ENCODE results near the gene TUBA4A. TPM values are rescaled to one million over a fixed set of nuclear protein-coding genes. Genes with fewer than 3 reads are reported as not detected.

Gene TUBA4A
- total RNA-seq, 1 donor from 2014 or later, result 235 TPM

GRCh38 chr2:219282375-219282774 lies 28.7 kb upstream of the TUBA4A start:
- H3K27ac Mint-ChIP-seq, result no peak overlapping the region
- H3K4me1 Mint-ChIP-seq, result peaks cover 41% of the 10 kb centered on the region
- peaks cover 30% of the 10 kb centered on the region for H3K36me3 Mint-ChIP-seq (ENCODE audit: low read depth)
- no peaks in the 10 kb centered on the region for H3K27me3 Mint-ChIP-seq
- no peak for DNase-seq
- intact Hi-C loops (cut with micrococcal nuclease), result no loop called here
- no peaks in the 10 kb centered on the region for H3K9me3 Mint-ChIP-seq
- H3K4me3 Mint-ChIP-seq, result no peak overlapping the region

DNA sequence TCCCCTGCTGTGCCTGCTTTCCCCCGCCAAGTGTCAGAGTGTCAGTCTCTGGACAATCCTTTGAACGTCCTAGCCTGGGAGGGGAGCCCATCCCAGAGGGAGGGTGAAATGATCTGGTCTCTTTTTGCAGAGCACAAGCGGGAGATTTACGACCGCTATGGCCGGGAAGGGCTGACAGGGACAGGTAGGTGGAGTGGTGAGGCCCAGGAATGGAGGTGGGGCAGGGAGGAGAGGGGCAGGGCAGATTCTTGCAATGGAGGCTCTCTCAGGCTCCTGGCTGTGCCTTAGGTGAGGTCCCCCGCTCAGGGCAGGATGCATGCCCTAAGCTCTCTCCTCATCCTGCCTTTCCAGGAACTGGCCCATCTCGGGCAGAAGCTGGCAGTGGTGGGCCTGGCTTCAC lies 27.9 kb upstream of the TUBA4A start:
- H3K27me3 Mint-ChIP-seq, result no peaks in the 10 kb centered on the region
- H3K27ac Mint-ChIP-seq, result no peak overlapping the region
- no peaks in the 10 kb centered on the region for H3K9me3 Mint-ChIP-seq
- H3K4me1 Mint-ChIP-seq, result peaks cover 44% of the 10 kb centered on the region
- H3K36me3 Mint-ChIP-seq (ENCODE audit: low read depth), result peaks cover 30% of the 10 kb centered on the region
- intact Hi-C loops (cut with micrococcal nuclease), result no loop called here
- DNase-seq, result no peak
- H3K4me3 Mint-ChIP-seq, result no peak overlapping the region

DNA sequence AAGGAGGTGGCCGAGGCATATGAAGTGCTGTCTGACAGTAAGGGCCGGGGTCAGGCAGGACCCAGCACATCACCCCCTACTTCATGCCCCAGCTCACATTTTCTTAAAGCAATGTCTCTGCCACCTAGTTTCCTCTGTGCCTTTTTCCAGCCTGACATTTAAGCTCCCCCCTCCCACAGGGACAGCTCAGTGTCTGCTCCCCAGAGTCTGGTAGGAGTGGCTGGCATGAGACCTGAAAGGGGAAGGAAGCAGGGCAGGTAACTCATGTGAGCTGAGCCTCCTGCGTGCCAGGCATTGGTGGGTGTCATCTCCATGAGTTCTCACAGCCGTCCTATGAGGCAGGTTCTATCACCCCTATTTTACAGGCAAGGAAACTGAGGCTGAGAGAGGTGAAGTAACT lies 26.9 kb upstream of the TUBA4A start:
- Mint-ChIP-seq H3K4me3 (peak overlapping the region; percentile 97), H3K27ac (peak overlapping the region; percentile 13)
- DNase-seq, result no peak

DNA sequence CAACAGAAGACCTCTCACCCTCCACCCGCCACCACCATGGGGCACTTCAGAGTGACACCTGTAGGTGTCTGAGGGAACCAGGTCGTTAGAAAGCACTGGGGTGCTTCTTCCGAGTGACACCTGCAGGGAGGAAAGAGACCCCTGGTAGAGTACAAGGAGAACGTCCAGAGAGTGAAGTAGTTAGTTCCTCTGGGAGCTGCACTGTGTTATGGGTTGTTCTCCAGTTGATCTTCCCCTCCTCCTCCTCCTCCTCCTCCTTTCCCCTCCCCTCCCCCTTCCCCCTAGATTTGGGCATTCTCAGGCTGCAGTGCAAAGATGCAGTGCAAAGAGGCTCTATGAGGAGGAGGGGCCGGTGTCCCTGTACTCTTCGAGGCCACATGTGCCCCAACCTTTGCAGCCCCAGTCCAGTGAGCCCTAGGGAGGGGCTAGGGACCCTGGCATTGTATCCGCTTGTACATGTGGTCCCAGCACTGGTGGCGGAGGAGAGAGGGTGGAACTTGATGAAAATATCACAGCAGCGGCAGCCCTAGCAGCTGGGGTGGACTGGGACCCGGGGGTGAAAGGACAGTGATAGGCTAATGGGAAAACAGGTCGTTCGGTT lies 26.3 kb upstream of the TUBA4A start:
- intact Hi-C loops (cut with micrococcal nuclease), result loop anchor here (1.0 to 5.0 kb wide), 13 partner anchors 14 to 883 kb away; partner anchors contain the start of genes ABCB6, ANKZF1, ATG9A and CHPF
- Mint-ChIP-seq H3K36me3 (ENCODE audit: low read depth) (peaks cover 28% of the 10 kb centered on the region), H3K4me1 (peaks cover 42% of the 10 kb centered on the region), H3K4me3 (peak overlapping the region; percentile 97), H3K27ac (peak overlapping the region; percentile 96), H3K9me3 (no peaks in the 10 kb centered on the region), H3K27me3 (no peaks in the 10 kb centered on the region)
- no peak for DNase-seq

More for the DNA sequence above, 26.9 kb upstream of the TUBA4A start:
- H3K36me3 Mint-ChIP-seq (ENCODE audit: low read depth), result peaks cover 30% of the 10 kb centered on the region
- H3K27me3 Mint-ChIP-seq, result no peaks in the 10 kb centered on the region
- H3K4me1 Mint-ChIP-seq, result peaks cover 44% of the 10 kb centered on the region
- H3K9me3 Mint-ChIP-seq, result no peaks in the 10 kb centered on the region
- intact Hi-C loops (cut with micrococcal nuclease), result no loop called here

DNA sequence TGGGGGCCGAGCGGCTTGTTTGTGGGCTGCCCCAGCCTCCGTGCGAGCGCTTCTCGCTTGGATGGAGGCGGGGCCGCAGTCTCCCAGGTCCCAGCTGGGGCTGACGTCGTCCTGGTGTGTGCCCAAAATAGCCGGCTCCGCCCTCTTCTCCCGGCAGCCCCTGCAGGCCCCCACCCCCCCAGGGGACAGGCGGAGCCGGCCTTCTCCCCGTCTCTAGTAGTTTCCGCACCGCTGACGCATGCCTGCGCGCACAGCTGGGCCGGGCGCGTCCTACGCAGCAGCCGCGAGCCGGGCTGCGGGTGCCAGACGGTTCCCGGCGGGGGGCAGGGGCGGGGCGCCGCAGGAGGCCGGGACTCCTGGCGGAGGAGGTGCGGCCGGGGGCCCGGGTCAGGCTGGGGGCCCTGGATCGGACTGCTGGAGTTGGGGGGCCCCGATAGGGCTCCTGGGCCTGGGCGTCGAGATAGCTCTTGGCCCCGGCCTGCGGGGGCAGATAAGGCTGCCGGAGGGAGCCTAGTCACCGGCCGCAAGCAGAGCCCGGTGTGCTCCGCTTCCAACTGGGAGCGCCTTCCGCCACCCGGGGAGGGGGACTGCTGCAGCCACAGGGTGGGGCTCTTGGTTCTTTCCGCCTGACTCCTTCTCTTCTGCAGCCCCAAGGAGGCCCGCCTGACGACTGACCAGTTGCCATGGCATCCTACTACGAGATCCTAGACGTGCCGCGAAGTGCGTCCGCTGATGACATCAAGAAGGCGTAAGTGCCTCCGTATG lies 25.6 kb upstream of the TUBA4A start, which contains the start of gene DNAJB2:
TSS of gene DNAJB2 (plus strand) at position 216 of the 765 bp plus-strand sequence. CDS start at position 684, 468 bp downstream.
- H3K9me3 Mint-ChIP-seq, result no peaks in the 10 kb centered on the region
- H3K4me3 Mint-ChIP-seq, result peak within 1 kb of the TSS; percentile 97
- H3K27ac Mint-ChIP-seq, result peak within 1 kb of the TSS; percentile 96
- H3K36me3 Mint-ChIP-seq (ENCODE audit: low read depth), result peaks cover 28% of the 10 kb centered on the region
- H3K27me3 Mint-ChIP-seq, result no peaks in the 10 kb centered on the region
- intact Hi-C loops (cut with micrococcal nuclease), result loop anchor here (1.0 to 5.0 kb wide), 13 partner anchors 15 to 883 kb away; partner anchors contain the start of genes ABCB6, ANKZF1, ATG9A and CHPF
- peak; percentile 100 for DNase-seq
- peaks cover 42% of the 10 kb centered on the region for H3K4me1 Mint-ChIP-seq

- Mint-ChIP-seq H3K4me1 (peaks cover 42% of the 10 kb centered on the region), H3K9me3 (no peaks in the 10 kb centered on the region), H3K36me3 (ENCODE audit: low read depth) (peaks cover 25% of the 10 kb centered on the region), H3K27ac (peak overlapping the region; percentile 95), H3K4me3 (peak overlapping the region; percentile 97), H3K27me3 (no peaks in the 10 kb centered on the region)
- intact Hi-C loops (cut with micrococcal nuclease), result loop anchor here (1.0 to 5.0 kb wide), 13 partner anchors 16 to 882 kb away; partner anchors contain the start of genes ABCB6, ANKZF1, ATG9A and CHPF
- no peak for DNase-seq
Observed at GRCh38 chr2:219278655-219279150, 25.0 kb upstream of the TUBA4A start.

DNA sequence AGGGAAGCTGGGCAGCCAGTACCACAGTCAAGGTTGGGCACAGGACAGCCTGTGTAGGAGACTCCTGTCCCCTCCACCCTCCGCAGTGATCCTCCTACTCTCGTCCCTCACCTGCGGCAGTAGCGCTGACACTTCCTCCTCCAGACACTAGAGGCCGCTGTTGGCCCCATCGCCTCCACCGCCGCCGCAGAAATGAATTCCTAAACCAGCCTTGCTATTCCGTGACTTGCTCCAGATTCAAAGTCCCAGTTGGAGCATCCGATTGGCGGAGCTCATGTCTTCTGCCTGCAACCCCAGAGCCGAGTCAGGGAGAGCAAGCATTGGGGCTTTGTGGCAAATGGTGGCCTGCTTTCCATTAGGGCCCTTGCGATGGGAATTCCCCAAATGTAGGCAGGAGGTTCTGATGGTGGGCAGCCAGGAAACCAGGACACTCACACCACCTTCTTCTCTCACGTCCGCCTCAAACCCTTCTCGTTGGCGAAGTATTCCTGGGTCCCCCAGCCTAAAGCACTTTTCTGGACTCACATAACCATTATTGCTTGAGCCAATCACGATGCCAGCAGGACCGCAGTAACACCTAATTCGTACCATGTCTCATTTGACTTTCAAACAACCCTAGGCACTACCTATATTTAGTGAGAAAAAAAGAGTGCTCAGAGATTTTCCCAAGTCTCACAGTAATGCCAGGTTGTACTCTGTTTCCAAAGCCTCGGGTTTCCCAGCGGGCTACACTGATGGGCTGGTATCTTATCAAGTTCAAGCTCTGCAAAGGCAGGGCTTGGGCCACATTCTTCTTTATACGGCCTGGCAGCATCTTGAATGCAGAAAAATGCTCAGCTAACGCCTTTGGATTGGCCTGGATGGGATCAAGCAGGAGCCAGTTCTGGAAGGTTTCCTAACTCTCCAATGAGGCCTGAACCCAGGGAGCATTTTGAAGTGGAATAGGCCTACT lies 24.3 kb upstream of the TUBA4A start:
- H3K4me1 Mint-ChIP-seq, result peaks cover 40% of the 10 kb centered on the region
- intact Hi-C loops (cut with micrococcal nuclease), result loop anchor here (2.0 to 5.0 kb wide), 5 partner anchors 59 to 881 kb away; partner anchors contain the start of genes ABCB6, CHPF, GMPPA and TMEM198
- peak; percentile 93 for DNase-seq
- H3K27ac Mint-ChIP-seq, result peak overlapping the region; percentile 95
- peaks cover 19% of the 10 kb centered on the region for H3K36me3 Mint-ChIP-seq (ENCODE audit: low read depth)
- peak overlapping the region; percentile 97 for H3K4me3 Mint-ChIP-seq
- no peaks in the 10 kb centered on the region for H3K9me3 Mint-ChIP-seq
- no peaks in the 10 kb centered on the region for H3K27me3 Mint-ChIP-seq

GRCh38 chr2:219274361-219274921 lies 20.7 kb upstream of the TUBA4A start:
- Mint-ChIP-seq H3K4me1 (peaks cover 16% of the 10 kb centered on the region), H3K9me3 (no peaks in the 10 kb centered on the region), H3K27me3 (peaks cover 12% of the 10 kb centered on the region), H3K27ac (no peak overlapping the region), H3K4me3 (no peak overlapping the region), H3K36me3 (ENCODE audit: low read depth) (no peaks in the 10 kb centered on the region)
- no peak for DNase-seq
- intact Hi-C loops (cut with micrococcal nuclease), result no loop called here

GRCh38 chr2:219273937-219274336 lies 20.2 kb upstream of the TUBA4A start:
- Mint-ChIP-seq H3K36me3 (ENCODE audit: low read depth) (no peaks in the 10 kb centered on the region), H3K27ac (no peak overlapping the region), H3K4me3 (no peak overlapping the region), H3K27me3 (peaks cover 12% of the 10 kb centered on the region), H3K4me1 (peaks cover 16% of the 10 kb centered on the region), H3K9me3 (no peaks in the 10 kb centered on the region)
- no peak for DNase-seq
- intact Hi-C loops (cut with micrococcal nuclease), result no loop called here

DNA sequence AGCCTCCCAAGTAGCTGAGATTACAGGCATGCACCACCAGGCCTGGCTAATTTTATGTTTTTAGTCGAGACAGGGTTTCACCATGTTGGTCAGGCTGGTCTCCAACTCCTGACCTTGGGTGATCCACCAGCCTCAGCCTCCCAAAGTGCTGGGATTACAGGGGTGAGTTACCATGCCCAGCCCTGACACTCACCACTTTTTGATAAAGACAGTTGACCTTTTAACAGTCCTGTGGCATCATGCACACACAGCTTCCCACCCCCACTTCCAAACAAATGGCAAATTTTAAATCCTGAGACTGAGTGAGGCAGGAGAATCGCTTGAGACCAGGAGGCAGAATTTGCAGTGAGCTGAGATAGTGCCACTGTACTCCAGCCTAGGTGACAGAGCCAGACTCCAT lies 19.3 kb upstream of the TUBA4A start:
- intact Hi-C loops (cut with micrococcal nuclease), result no loop called here
- DNase-seq, result no peak
- peaks cover 10% of the 10 kb centered on the region for H3K4me1 Mint-ChIP-seq
- H3K36me3 Mint-ChIP-seq (ENCODE audit: low read depth), result no peaks in the 10 kb centered on the region
- no peak overlapping the region for H3K27ac Mint-ChIP-seq
- H3K27me3 Mint-ChIP-seq, result peaks cover 12% of the 10 kb centered on the region
- no peaks in the 10 kb centered on the region for H3K9me3 Mint-ChIP-seq
- no peak overlapping the region for H3K4me3 Mint-ChIP-seq

GRCh38 chr2:219272356-219272755 lies 18.6 kb upstream of the TUBA4A start:
- Mint-ChIP-seq H3K9me3 (no peaks in the 10 kb centered on the region), H3K27ac (no peak overlapping the region), H3K4me1 (peaks cover 3% of the 10 kb centered on the region), H3K27me3 (peaks cover 12% of the 10 kb centered on the region), H3K4me3 (no peak overlapping the region), H3K36me3 (ENCODE audit: low read depth) (no peaks in the 10 kb centered on the region)
- intact Hi-C loops (cut with micrococcal nuclease), result no loop called here
- DNase-seq, result no peak

- Mint-ChIP-seq H3K27ac (no peak overlapping the region), H3K36me3 (ENCODE audit: low read depth) (no peaks in the 10 kb centered on the region), H3K9me3 (no peaks in the 10 kb centered on the region), H3K4me3 (no peak overlapping the region), H3K4me1 (no peaks in the 10 kb centered on the region), H3K27me3 (peaks cover 12% of the 10 kb centered on the region)
- no peak for DNase-seq
- intact Hi-C loops (cut with micrococcal nuclease), result no loop called here
Observed at GRCh38 chr2:219271021-219271420, 17.3 kb upstream of the TUBA4A start.

GRCh38 chr2:219270055-219270372 lies 16.3 kb upstream of the TUBA4A start:
- Mint-ChIP-seq H3K9me3 (no peaks in the 10 kb centered on the region), H3K36me3 (ENCODE audit: low read depth) (no peaks in the 10 kb centered on the region), H3K4me3 (no peak overlapping the region), H3K4me1 (no peaks in the 10 kb centered on the region), H3K27ac (no peak overlapping the region), H3K27me3 (peaks cover 12% of the 10 kb centered on the region)
- no peak for DNase-seq
- intact Hi-C loops (cut with micrococcal nuclease), result no loop called here
